Stomach (tissue), 9 donors: ENCODE measurements around the gene GRK4. TPM values are rescaled to one million over a fixed set of nuclear protein-coding genes. Genes with fewer than 3 reads are reported as not detected.

Experiments used
- DNase-seq, 2 donors: peaks; one replicate each; pipeline versions ENCODE4 v3.0.0 to v3.0.0-alpha.2; 2013 to 2019
- H3K27ac ChIP-seq, 5 donors: fragments of 200-600 bp in 4 of 5; sonication (generic) in 4 of 5; one replicate each; pipeline ENCODE4 v1.5.1; 2013 to 2019; ENCODE audit warnings: mild to moderate bottlenecking in 1 of 5, moderate library complexity in 1 of 5
- H3K27me3 ChIP-seq, 3 donors: fragments of 200-600 bp; sonication (generic); one replicate each; pipeline ENCODE4 v1.5.1; 2017 to 2019; ENCODE audit warnings: mixed run types in 1 of 3
- H3K36me3 ChIP-seq, 4 donors: fragments of 200-600 bp; sonication (generic); 1 replicate in 3 of 4; 2 replicates in 1 of 4; pipeline ENCODE4 v1.5.1; 2016 to 2019
- H3K4me1 ChIP-seq, 4 donors: fragments of 200-600 bp; sonication (generic); one replicate each; pipeline ENCODE4 v1.5.1; 2016 to 2019
- H3K4me3 ChIP-seq, 4 donors: fragments of 200-600 bp; sonication (generic) in 3 of 4; one replicate each; pipeline ENCODE4 v1.5.1; 2016 to 2019; ENCODE audit warnings: mild to moderate bottlenecking in 1 of 4
- H3K9me3 ChIP-seq, 4 donors: fragments of 200-600 bp; sonication (generic); one replicate each; pipeline ENCODE4 v1.5.1; 2016 to 2019
- EP300 ChIP-seq: sonication (generic); formaldehyde crosslinking; IDR thresholded peaks from one replicate; pipeline ENCODE4 v1.6.1; 2017; ENCODE audit warnings: antibody characterized with exemption
- POLR2A ChIP-seq, 4 donors: fragments of 450-650 bp; IDR thresholded peaks; one replicate each; pipeline ENCODE4 v1.6.1; 2016; ENCODE audit warnings: antibody characterized with exemption in 4 of 4, control low read depth in 2 of 4, mild to moderate bottlenecking in 1 of 4, moderate library complexity in 1 of 4
- POLR2AphosphoS5 ChIP-seq, 3 donors: sonication (generic); formaldehyde crosslinking; IDR thresholded peaks; one replicate each; pipeline ENCODE4 v1.6.1; 2016; ENCODE audit warnings: antibody characterized with exemption in 3 of 3
- WGBS, 5 donors: extraction: QIAGEN DNeasy Blood & Tissue Kit in 3 of 5; methylation state at CpG; one replicate each; pipeline versions ENCODE4 v1.1.5 to v1.1.7; 2013 to 2018; 5-methylcytosine and 5-hydroxymethylcytosine counted together
- intact Hi-C: fragments of 100-400 bp; cut with DNase I; formaldehyde crosslinking; loops from one replicate; pipeline ENCODE4 v1.15.1; 2023; ENCODE audit warnings: low total_unique reads
- polyA plus RNA-seq, 3 donors: library from polyadenylated mRNA; stranded (reverse); fragments of 200-250 nt; gene quantifications; one replicate each; pipeline ENCODE4 v1.2.3, GENCODE V29; 2013
- total RNA-seq, 5 donors: library from RNA; depleted of rRNA; stranded (reverse); fragments of >200 nt; gene quantifications; one replicate each; pipeline versions ENCODE4 v1.1.0 to v1.2.3, GENCODE V29; 2014 to 2016
- TF ChIP-seq, protein P1 (sequence below), 7 experiments: fragments of 450-650 bp in 4 of 7; fragments of 200-600 bp in 3 of 7; sonication (generic) in 3 of 7; IDR thresholded peaks; one replicate each; pipeline ENCODE4 v1.5.1; 2016 to 2019; ENCODE audit warnings: antibody characterized with exemption in 7 of 7, control low read depth in 2 of 7, mild to moderate bottlenecking in 1 of 7
- donor health status: healthy with polysubstance abuse.
- donor health status: Bipolar disorder and iron deficiency.
- donor health status: healthy.

Gene GRK4
- total and polyA plus RNA-seq, 8 donors, result 0.58 to 11.9 (median 5.1) TPM

- H3K27me3 ChIP-seq, result no peaks in the 10 kb centered on the region
- intact Hi-C loops, result loop anchor here (10.0 kb wide), 1 partner anchor 266 kb away; no protein-coding TSS in a partner anchor
- 66 to 78% (median 73%) methylated on average over 18 of the region's 18 CpGs for WGBS, 5 donors
Observed at GRCh38 chr4:3030566-3031356, 67.4 kb downstream of the GRK4 start.

GRCh38 chr4:3031357-3032082 lies 68.1 kb downstream of the GRK4 start:
- Histone ChIP-seq H3K27ac (no peak overlapping the region), H3K36me3 (no peaks in the 10 kb centered on the region), H3K4me1 (peaks cover 0 to 11% (median 7%) of the 10 kb centered on the region in 4 donors), H3K4me3 (no peak overlapping the region), H3K9me3 (no peaks in the 10 kb centered on the region), H3K27me3 (no peaks in the 10 kb centered on the region)
- 28 to 45% (median 40%) methylated on average over 11 to 12 of the region's 12 CpGs for WGBS, 5 donors
- intact Hi-C loops, result loop anchor here (10.0 kb wide), 1 partner anchor 267 kb away; no protein-coding TSS in a partner anchor
- peak; percentile 71 to 98 for DNase-seq
- TF ChIP-seq POLR2AphosphoS5 (IDR thresholded peaks at IDR 0.05) (peak in 1 of 3 donors; percentile 45), POLR2A (IDR thresholded peaks at IDR 0.05) (no peak)

More at GRCh38 chr4:3030566-3031356, 67.4 kb downstream of the GRK4 start:
- Histone ChIP-seq H3K9me3 (no peaks in the 10 kb centered on the region), H3K4me1 (peaks cover 0 to 11% (median 7%) of the 10 kb centered on the region in 4 donors), H3K4me3 (no peak overlapping the region), H3K36me3 (no peaks in the 10 kb centered on the region), H3K27ac (no peak overlapping the region)
- TF ChIP-seq EP300, result no peak
- TF ChIP-seq POLR2A (IDR thresholded peaks at IDR 0.05), result no peak
- no peak for TF ChIP-seq POLR2AphosphoS5 (IDR thresholded peaks at IDR 0.05)
- DNase-seq, result no peak

GRCh38 chr4:3034231-3034630 lies 70.9 kb downstream of the GRK4 start:
- Histone ChIP-seq H3K36me3 (no peaks in the 10 kb centered on the region), H3K4me1 (peaks cover 12 to 30% (median 20%) of the 10 kb centered on the region in 4 donors), H3K9me3 (no peaks in the 10 kb centered on the region), H3K4me3 (no peak overlapping the region), H3K27ac (no peak overlapping the region), H3K27me3 (no peaks in the 10 kb centered on the region)
- TF ChIP-seq, protein P1, sequence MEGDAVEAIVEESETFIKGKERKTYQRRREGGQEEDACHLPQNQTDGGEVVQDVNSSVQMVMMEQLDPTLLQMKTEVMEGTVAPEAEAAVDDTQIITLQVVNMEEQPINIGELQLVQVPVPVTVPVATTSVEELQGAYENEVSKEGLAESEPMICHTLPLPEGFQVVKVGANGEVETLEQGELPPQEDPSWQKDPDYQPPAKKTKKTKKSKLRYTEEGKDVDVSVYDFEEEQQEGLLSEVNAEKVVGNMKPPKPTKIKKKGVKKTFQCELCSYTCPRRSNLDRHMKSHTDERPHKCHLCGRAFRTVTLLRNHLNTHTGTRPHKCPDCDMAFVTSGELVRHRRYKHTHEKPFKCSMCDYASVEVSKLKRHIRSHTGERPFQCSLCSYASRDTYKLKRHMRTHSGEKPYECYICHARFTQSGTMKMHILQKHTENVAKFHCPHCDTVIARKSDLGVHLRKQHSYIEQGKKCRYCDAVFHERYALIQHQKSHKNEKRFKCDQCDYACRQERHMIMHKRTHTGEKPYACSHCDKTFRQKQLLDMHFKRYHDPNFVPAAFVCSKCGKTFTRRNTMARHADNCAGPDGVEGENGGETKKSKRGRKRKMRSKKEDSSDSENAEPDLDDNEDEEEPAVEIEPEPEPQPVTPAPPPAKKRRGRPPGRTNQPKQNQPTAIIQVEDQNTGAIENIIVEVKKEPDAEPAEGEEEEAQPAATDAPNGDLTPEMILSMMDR (IDR thresholded peaks at IDR 0.05), result no peak
- TF ChIP-seq EP300 (no peak), POLR2A (IDR thresholded peaks at IDR 0.05) (no peak), POLR2AphosphoS5 (IDR thresholded peaks at IDR 0.05) (no peak)
- peak in 1 of 2 donors; percentile 34 for DNase-seq
- 85 to 89% (median 89%) methylated on average over 8 of the region's 8 CpGs for WGBS, 5 donors
- intact Hi-C loops, result loop anchor here (10.0 kb wide), 1 partner anchor 269 kb away; no protein-coding TSS in a partner anchor

GRCh38 chr4:3035249-3035648 lies 71.9 kb downstream of the GRK4 start:
- Histone ChIP-seq H3K27ac (no peak overlapping the region), H3K27me3 (no peaks in the 10 kb centered on the region), H3K4me3 (no peak overlapping the region), H3K9me3 (no peaks in the 10 kb centered on the region), H3K36me3 (no peaks in the 10 kb centered on the region), H3K4me1 (peaks cover 12 to 30% (median 20%) of the 10 kb centered on the region in 4 donors)
- intact Hi-C loops, result loop anchor here (10.0 kb wide), 1 partner anchor 270 kb away; no protein-coding TSS in a partner anchor
- DNase-seq, result no peak
- TF ChIP-seq POLR2AphosphoS5 (IDR thresholded peaks at IDR 0.05), result no peak
- TF ChIP-seq, protein P1 (IDR thresholded peaks at IDR 0.05), result no peak
- no peak for TF ChIP-seq POLR2A (IDR thresholded peaks at IDR 0.05)
- no peak for TF ChIP-seq EP300
- 85 to 92% (median 90%) methylated on average over 8 of the region's 8 CpGs for WGBS, 5 donors

DNA sequence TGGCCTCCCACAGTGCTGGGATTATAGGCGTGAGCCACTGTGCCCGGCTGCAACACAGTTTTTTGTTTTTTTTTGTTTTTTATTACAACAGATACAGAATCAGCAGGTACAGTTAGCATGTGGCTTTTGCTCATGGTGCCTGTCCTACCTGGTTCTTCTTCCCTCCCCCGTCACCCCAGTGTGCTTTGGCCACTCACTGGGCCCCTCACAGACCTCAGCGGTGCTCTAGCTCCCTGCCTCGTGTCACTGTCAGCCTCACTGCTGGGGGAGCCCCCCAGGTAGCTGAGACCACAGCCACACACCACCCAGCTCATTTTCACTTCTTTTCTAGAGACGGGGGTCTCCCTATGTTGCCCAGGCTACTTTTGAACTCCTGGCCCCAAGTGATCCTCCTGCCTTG lies 72.3 kb downstream of the GRK4 start:
- Histone ChIP-seq H3K4me3 (no peak overlapping the region), H3K9me3 (no peaks in the 10 kb centered on the region), H3K27ac (no peak overlapping the region), H3K36me3 (no peaks in the 10 kb centered on the region), H3K27me3 (peaks cover 0 to 3% (median 0%) of the 10 kb centered on the region in 3 donors), H3K4me1 (peaks cover 12 to 31% (median 20%) of the 10 kb centered on the region in 4 donors)
- intact Hi-C loops, result loop anchor here (10.0 kb wide), 1 partner anchor 271 kb away; no protein-coding TSS in a partner anchor
- no peak for TF ChIP-seq EP300
- TF ChIP-seq, protein P1 (IDR thresholded peaks at IDR 0.05), result no peak
- TF ChIP-seq POLR2A (IDR thresholded peaks at IDR 0.05), result no peak
- no peak for TF ChIP-seq POLR2AphosphoS5 (IDR thresholded peaks at IDR 0.05)
- WGBS, 5 donors, result 87 to 92% (median 89%) methylated on average over 6 of the region's 6 CpGs
- DNase-seq, result no peak
